ENCODE results near the gene PKP1.

Gene PKP1

DNA sequence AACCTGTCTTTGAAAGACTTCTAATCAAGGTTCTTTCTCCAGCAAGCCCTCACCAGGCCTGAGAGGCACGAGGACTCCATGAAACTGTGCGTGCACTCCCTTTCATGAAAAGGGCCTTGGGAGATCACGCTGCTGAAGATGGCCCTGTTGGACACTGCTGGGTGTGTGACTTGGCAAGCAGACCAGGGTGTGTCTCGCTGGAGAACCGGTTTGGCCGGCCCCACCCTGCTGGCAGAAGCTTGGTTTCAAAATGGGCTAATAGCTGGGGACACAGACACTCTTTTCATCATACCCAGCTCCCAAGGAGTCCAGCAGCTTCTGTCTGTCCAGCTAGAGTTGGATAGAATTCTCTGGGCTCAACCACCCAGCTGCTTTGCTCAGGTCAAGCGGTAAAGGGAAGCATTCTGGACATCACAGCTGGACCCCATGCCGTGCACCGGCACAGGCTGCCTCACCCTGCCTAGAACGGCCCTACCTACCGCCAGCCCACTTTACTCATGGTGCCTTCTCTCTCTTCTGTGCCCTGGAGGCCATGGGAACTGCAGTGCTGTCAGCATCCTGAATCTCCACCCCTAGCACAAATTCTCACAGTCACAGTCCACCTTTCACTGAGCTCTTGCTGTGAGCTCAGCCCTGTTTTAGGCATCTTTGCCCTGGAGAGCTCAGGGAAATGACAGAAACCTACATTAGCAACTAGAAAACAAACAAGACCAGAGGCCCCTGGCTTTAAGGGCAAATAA is 24.6 kb downstream of the PKP1 start:
- no peak for TF ChIP-seq ZFX (IDR thresholded peaks at IDR 0.05; ENCODE audit: borderline replicate concordance)
- TF ChIP-seq, protein P1, sequence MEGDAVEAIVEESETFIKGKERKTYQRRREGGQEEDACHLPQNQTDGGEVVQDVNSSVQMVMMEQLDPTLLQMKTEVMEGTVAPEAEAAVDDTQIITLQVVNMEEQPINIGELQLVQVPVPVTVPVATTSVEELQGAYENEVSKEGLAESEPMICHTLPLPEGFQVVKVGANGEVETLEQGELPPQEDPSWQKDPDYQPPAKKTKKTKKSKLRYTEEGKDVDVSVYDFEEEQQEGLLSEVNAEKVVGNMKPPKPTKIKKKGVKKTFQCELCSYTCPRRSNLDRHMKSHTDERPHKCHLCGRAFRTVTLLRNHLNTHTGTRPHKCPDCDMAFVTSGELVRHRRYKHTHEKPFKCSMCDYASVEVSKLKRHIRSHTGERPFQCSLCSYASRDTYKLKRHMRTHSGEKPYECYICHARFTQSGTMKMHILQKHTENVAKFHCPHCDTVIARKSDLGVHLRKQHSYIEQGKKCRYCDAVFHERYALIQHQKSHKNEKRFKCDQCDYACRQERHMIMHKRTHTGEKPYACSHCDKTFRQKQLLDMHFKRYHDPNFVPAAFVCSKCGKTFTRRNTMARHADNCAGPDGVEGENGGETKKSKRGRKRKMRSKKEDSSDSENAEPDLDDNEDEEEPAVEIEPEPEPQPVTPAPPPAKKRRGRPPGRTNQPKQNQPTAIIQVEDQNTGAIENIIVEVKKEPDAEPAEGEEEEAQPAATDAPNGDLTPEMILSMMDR (IDR thresholded peaks at IDR 0.05) = no peak
- peak overlapping the region; percentile 63 for H3K27ac ChIP-seq

DNA sequence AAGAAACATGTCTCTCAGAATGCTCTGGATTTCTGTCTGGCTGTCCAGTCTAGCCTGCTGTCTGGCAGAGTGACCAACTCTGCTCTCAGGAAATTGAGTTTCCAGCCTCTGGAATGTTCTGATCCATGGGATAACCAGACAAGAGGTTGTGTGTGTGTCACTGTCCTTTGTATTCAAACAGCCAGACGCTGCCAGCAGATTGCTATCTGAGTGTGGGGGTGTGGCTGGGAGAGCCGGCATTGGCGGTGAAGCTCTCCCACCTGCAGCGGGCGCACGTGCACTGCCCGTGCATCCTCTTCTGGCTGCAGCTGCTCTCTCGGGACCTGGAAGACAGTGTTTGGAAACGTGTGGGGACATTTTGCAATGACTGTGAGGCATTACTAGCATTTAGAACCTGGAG is 26.1 kb downstream of the PKP1 start:
- H3K27ac ChIP-seq = peak overlapping the region; percentile 63
- TF ChIP-seq ZFX (IDR thresholded peaks at IDR 0.05; ENCODE audit: borderline replicate concordance) = no peak
- TF ChIP-seq, protein P1 (IDR thresholded peaks at IDR 0.05) = peak; percentile 99

DNA sequence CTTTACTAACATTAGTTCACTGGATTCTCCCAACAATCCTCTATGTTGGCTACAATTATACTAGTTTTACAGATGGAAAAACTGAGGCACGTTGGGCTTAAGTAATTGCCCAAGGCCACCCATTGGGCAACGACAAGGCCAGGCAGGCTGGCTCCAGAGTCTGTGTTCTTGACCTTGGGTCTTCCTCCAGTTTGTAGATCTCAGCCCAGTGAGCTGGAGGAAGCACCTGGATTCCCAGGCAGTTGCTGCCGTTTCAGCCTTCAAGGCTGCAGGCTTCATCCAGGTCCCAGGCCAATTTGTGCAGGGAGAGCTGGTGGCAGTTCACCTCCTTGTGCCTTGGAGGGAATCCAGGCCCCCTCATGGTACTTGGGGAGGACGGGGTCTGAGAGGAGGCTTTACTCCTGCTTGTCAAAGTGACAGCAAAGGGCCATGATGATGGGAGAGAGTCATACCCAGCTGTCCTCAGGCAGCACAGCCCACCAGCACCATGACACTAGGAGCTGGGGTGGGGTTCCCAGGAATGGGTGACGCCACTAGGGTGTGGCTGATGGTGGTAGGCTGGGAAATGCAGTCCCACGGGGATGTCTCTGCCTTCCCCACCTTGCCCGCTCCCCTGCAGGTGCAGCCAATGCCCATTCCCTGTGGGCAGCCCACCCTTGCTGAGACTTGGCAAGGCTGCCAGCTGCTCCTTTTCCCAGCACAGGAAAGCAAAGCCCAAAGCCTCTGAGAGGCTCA is 27.1 kb downstream of the PKP1 start:
- no peak for TF ChIP-seq ZFX (IDR thresholded peaks at IDR 0.05; ENCODE audit: borderline replicate concordance)
- TF ChIP-seq, protein P1 (IDR thresholded peaks at IDR 0.05) = no peak
- no peak overlapping the region for H3K27ac ChIP-seq

DNA sequence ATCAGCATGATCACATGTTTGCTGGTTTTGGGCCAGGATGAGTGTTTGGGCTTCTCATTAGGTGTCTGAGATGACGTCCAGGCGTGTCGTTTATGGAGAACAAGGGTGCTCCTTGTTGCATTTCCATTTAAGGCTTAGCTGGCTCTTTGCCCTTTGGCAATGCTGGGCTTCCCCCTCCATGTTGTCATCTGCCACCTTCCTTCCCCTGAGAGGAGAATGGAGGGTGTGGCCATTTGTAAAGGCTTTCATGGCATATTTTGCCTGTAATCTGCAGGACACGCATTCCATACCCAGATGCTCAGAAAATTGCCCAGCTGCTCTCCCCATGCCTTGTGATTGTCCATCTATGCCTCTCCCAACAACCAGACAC is 27.7 kb downstream of the PKP1 start:
- no peak overlapping the region for H3K27ac ChIP-seq
- TF ChIP-seq ZFX (IDR thresholded peaks at IDR 0.05; ENCODE audit: borderline replicate concordance) = no peak
- TF ChIP-seq, protein P1 (IDR thresholded peaks at IDR 0.05) = no peak

DNA sequence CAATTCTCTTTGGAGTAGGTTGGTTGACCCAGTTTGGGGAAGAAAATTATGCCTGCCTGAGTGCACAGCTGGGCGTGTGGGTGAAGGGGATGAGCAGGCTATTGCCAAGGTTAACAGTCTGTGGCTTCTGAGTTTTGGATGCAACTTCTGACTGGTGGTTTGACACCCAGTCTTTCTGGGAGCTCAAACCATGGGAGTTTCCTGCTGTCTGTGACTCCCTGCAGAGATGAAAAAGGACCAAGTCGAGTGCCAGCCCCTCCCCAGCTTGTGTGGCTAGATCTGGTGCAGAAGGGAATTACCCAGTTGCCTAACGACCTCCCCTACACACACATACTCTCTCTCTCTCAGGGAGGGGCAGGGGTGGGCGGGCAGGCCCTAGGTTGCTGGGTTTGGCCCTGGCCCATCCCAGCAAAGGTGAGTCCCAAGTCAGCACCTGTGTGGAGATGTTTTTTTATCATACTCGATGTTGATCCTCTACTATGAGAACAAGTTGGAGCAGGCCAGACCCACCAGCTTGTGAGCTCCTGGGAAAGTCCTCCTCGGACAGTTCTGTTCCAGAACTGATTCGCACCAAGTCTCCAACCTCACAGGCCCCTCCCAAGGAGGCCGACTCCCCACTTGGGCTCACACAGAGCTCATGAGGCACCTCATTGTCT is 28.2 kb downstream of the PKP1 start:
- no peak overlapping the region for H3K27ac ChIP-seq

DNA sequence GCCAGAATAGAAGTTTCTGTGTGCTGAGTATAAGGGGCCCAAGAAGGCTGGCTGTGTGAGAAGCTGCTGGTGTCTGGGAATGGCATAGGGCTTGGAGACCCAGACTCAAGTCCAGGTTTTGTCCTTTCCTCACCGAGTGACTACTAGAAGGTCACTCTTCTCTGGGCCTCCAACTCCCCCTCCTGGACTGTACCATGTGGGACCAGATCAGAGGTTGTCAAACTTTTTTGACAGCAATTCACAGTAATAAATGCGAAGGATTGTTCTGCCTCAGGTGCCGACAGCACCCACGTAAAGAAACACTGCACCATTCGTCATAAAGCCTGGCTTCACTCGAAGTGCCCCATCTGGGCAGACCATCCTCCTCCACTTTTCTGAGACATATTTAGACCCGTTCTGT is 29.0 kb downstream of the PKP1 start:
- H3K27ac ChIP-seq = no peak overlapping the region
- TF ChIP-seq, protein P1 (IDR thresholded peaks at IDR 0.05) = no peak
- TF ChIP-seq ZFX (IDR thresholded peaks at IDR 0.05; ENCODE audit: borderline replicate concordance) = no peak

More for the DNA sequence above, 28.2 kb downstream of the PKP1 start:
- TF ChIP-seq, protein P1 (IDR thresholded peaks at IDR 0.05) = no peak
- no peak for TF ChIP-seq ZFX (IDR thresholded peaks at IDR 0.05; ENCODE audit: borderline replicate concordance)

All from 22Rv1 (cell line).